SH-SY5Y (cell line): ENCODE results near the gene CRB3.

Source experiments
- GATA2 ChIP-seq: IDR thresholded peaks from 2 replicates; pipeline ENCODE4 v1.6.1; 2011; ENCODE audit warnings: mild to moderate bottlenecking, low read depth, low read length
- GATA3 ChIP-seq: IDR thresholded peaks from 2 replicates; pipeline ENCODE4 v1.6.1; 2011; ENCODE audit warnings: low read depth, mild to moderate bottlenecking, low read length, moderate library complexity

CRB3 gene

GRCh38 chr19:6489278-6490061 lies 25.4 kb downstream of the CRB3 start:
- TF ChIP-seq GATA3 = no peak
- TF ChIP-seq GATA2 = no peak

- TF ChIP-seq GATA2 (no peak), GATA3 (no peak)
These were observed 26.1 kb downstream of the CRB3 start for GRCh38 chr19:6490134-6490533.

GRCh38 chr19:6491802-6492592 lies 27.9 kb downstream of the CRB3 start:
- no peak for TF ChIP-seq GATA2
- TF ChIP-seq GATA3 = no peak

GRCh38 chr19:6494438-6495036 lies 30.5 kb downstream of the CRB3 start:
- TF ChIP-seq GATA2 = no peak
- TF ChIP-seq GATA3 = no peak

GRCh38 chr19:6495947-6496346 lies 31.9 kb downstream of the CRB3 start:
- TF ChIP-seq GATA2 = no peak
- no peak for TF ChIP-seq GATA3

GRCh38 chr19:6498294-6499036 lies 34.4 kb downstream of the CRB3 start:
- TF ChIP-seq GATA2 = no peak

GRCh38 chr19:6499052-6499790 lies 35.1 kb downstream of the CRB3 start:
- TF ChIP-seq GATA2 (no peak), GATA3 (no peak)

- TF ChIP-seq GATA2 (no peak), GATA3 (no peak)
These were observed 37.0 kb downstream of the CRB3 start for GRCh38 chr19:6500837-6501739.

GRCh38 chr19:6501740-6502648 lies 37.9 kb downstream of the CRB3 start, which contains the start of gene TUBB4A:
Gene TUBB4A (minus strand): TSS chr19:6502309. CDS start chr19:6502212, 97 bp downstream.
- TF ChIP-seq GATA2 (no peak), GATA3 (no peak)

GRCh38 chr19:6503407-6504201 lies 39.5 kb downstream of the CRB3 start:
- no peak for TF ChIP-seq GATA3
- no peak for TF ChIP-seq GATA2
